ENCODE measurements around the gene GAS2L2.
"Not testable (repeated sequence)": the region's sequence is repeated elsewhere in the genome, so short reads cannot be mapped to it uniquely, and the experiment has no call there.

GAS2L2 gene

GRCh38 chr17:35710950-35711349, 42.1 kb downstream of the GAS2L2 start:
- peaks cover 10 to 11% of the 10 kb centered on the region in 2 experiments for H3K4me1 ChIP-seq (ENCODE audit: control insufficient read depth in 1 of 2, insufficient read depth in 1 of 2, low read depth in 1 of 2, low read length in 1 of 2)
- TF ChIP-seq CTCF (IDR thresholded peaks at IDR 0.05), result no peak
- peaks cover 63% of the 10 kb centered on the region for H3K36me3 ChIP-seq
- H3K9me3 ChIP-seq, result no peaks in the 10 kb centered on the region
- no peaks in the 10 kb centered on the region for H3K27me3 ChIP-seq
- no peak overlapping the region for H3K27ac ChIP-seq
- no peak overlapping the region for H3K4me3 ChIP-seq (ENCODE audit: low read depth in 1 of 2, low read length in 1 of 2)

GRCh38 chr17:35709874-35710273, 43.2 kb downstream of the GAS2L2 start:
- no peaks in the 10 kb centered on the region for H3K9me3 ChIP-seq
- no peak overlapping the region for H3K4me3 ChIP-seq (ENCODE audit: low read depth in 1 of 2, low read length in 1 of 2)
- H3K36me3 ChIP-seq, result peaks cover 52% of the 10 kb centered on the region
- no peak overlapping the region for H3K27ac ChIP-seq
- no peaks in the 10 kb centered on the region for H3K27me3 ChIP-seq
- TF ChIP-seq CTCF (IDR thresholded peaks at IDR 0.05), result no peak
- H3K4me1 ChIP-seq (ENCODE audit: control insufficient read depth in 1 of 2, insufficient read depth in 1 of 2, low read depth in 1 of 2, low read length in 1 of 2), result peaks cover 10 to 11% of the 10 kb centered on the region in 2 experiments

DNA sequence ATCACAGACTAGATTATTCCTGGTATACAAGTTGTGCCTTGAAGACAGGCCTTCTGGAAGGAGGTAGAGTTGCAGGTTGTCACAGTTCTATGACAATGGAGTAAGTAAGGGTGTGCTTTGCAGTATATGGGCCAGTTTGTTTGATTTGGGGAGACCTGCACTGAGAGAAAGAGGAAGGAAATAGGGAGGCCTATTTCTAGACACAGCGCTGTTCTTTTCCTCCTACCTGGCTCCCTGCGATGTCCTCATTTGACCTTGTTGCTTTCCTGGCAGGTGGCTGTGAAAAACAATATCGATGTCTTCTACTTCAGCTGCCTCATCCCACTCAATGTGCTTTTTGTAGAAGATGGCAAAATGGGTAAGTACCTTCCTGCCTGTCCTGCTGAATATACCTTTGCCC, 44.1 kb downstream of the GAS2L2 start:
- no peak for TF ChIP-seq CTCF (IDR thresholded peaks at IDR 0.05)
- Histone ChIP-seq H3K36me3 (peaks cover 43% of the 10 kb centered on the region), H3K4me3 (ENCODE audit: low read depth in 1 of 2, low read length in 1 of 2) (no peak overlapping the region)

GRCh38 chr17:35708149-35708548, 44.9 kb downstream of the GAS2L2 start:
- no peak for TF ChIP-seq CTCF (IDR thresholded peaks at IDR 0.05)
- Histone ChIP-seq H3K9me3 (no peaks in the 10 kb centered on the region), H3K4me1 (ENCODE audit: control insufficient read depth in 1 of 2, insufficient read depth in 1 of 2, low read depth in 1 of 2, low read length in 1 of 2) (peaks cover 10 to 11% of the 10 kb centered on the region in 2 experiments), H3K27ac (no peak overlapping the region), H3K27me3 (no peaks in the 10 kb centered on the region), H3K36me3 (peaks cover 36% of the 10 kb centered on the region), H3K4me3 (ENCODE audit: low read depth in 1 of 2, low read length in 1 of 2) (no peak overlapping the region)

More for the DNA sequence above, 44.1 kb downstream of the GAS2L2 start:
- Histone ChIP-seq H3K4me1 (ENCODE audit: control insufficient read depth in 1 of 2, insufficient read depth in 1 of 2, low read depth in 1 of 2, low read length in 1 of 2) (peaks cover 10 to 11% of the 10 kb centered on the region in 2 experiments), H3K27me3 (no peaks in the 10 kb centered on the region), H3K9me3 (no peaks in the 10 kb centered on the region), H3K27ac (no peak overlapping the region)

- H3K9me3 ChIP-seq, result no peaks in the 10 kb centered on the region
- TF ChIP-seq CTCF (IDR thresholded peaks at IDR 0.05), result no peak
- H3K27me3 ChIP-seq, result no peaks in the 10 kb centered on the region
- H3K36me3 ChIP-seq, result peaks cover 14% of the 10 kb centered on the region
- H3K4me3 ChIP-seq (ENCODE audit: low read depth in 1 of 2, low read length in 1 of 2), result no peak overlapping the region
- peaks cover 10 to 11% of the 10 kb centered on the region in 2 experiments for H3K4me1 ChIP-seq (ENCODE audit: control insufficient read depth in 1 of 2, insufficient read depth in 1 of 2, low read depth in 1 of 2, low read length in 1 of 2)
- no peak overlapping the region for H3K27ac ChIP-seq
Measured at GRCh38 chr17:35705705-35706104, 47.3 kb downstream of the GAS2L2 start.

DNA sequence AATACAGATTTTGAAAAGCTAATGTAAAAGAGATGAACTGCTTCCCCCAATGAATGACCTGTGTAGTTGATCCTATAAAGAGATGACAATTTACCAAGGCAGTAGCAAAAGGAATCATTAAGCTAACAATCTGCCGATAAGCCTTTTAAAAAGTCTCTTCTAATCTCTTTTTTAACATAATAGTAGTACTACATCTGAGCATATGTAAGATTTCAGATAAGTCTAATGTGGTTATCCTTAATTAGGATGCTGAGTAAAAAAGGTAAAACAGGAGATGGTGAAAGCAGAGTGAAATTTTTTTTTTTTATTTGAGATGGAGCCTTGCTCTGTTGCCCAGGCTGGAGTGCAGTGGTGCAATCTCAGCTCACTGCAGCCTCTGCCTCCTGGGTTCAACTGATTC, 47.8 kb downstream of the GAS2L2 start:
- TF ChIP-seq CTCF (IDR thresholded peaks at IDR 0.05), result no peak
- peaks cover 9% of the 10 kb centered on the region for H3K36me3 ChIP-seq
- no peaks in the 10 kb centered on the region for H3K9me3 ChIP-seq
- no peaks in the 10 kb centered on the region for H3K27me3 ChIP-seq
- H3K4me3 ChIP-seq (ENCODE audit: low read depth in 1 of 2, low read length in 1 of 2), result no peak overlapping the region
- no peak overlapping the region for H3K27ac ChIP-seq
- H3K4me1 ChIP-seq (ENCODE audit: control insufficient read depth in 1 of 2, insufficient read depth in 1 of 2, low read depth in 1 of 2, low read length in 1 of 2), result peaks cover 10 to 11% of the 10 kb centered on the region in 2 experiments

DNA sequence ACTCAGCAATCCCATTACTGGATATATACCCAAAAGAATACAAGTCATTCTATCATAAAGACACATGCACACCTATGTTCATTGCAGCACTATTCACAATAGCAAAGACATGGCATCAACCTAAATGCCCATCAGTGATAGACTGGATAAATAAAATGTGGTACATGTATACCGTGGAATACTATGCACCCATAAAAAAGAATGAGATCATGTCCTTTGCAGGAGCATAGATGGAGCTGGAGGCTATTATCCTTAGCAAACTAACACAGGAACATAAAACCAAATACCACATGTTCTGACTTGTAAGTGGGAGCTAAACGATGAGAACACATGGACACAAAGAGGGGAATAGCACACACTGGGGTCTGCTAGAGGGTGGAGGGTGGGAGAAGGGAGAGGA, 49.7 kb downstream of the GAS2L2 start:
- H3K4me1 ChIP-seq (ENCODE audit: control insufficient read depth in 1 of 2, insufficient read depth in 1 of 2, low read depth in 1 of 2, low read length in 1 of 2); H3K36me3 ChIP-seq; H3K27me3 ChIP-seq; H3K4me3 ChIP-seq (ENCODE audit: low read depth in 1 of 2, low read length in 1 of 2); H3K27ac ChIP-seq; H3K9me3 ChIP-seq: not testable (repeated sequence)

Data from neutrophil (primary cell).